Muscle of back (tissue), 11 donors: Measurements from ENCODE around the gene SFMBT1. TPM values are rescaled to one million over a fixed set of nuclear protein-coding genes. Genes with fewer than 3 reads are reported as not detected.
A peak's percentile ranks its signal among the peaks of the same experiment; 100 is the strongest.
"Not testable (repeated sequence)": the region's sequence is repeated elsewhere in the genome, so short reads cannot be mapped to it uniquely, and the experiment has no call there.

Experiments
- DNase-seq, 3 donors: peaks; one replicate each; pipeline versions ENCODE4 v3.0.0 to v3.0.0-alpha.2; 2013
- polyA plus RNA-seq, 10 donors: library from polyadenylated mRNA; unstranded; fragments of 120-200 nt; gene quantifications; one replicate each; pipeline ENCODE4 v1.2.1, GENCODE V29; 2013; ENCODE audit not compliant: insufficient read length in 10 of 10

SFMBT1 gene
- polyA plus RNA-seq, 10 donors, result 5.4 to 9.4 (median 6.9) TPM

DNA sequence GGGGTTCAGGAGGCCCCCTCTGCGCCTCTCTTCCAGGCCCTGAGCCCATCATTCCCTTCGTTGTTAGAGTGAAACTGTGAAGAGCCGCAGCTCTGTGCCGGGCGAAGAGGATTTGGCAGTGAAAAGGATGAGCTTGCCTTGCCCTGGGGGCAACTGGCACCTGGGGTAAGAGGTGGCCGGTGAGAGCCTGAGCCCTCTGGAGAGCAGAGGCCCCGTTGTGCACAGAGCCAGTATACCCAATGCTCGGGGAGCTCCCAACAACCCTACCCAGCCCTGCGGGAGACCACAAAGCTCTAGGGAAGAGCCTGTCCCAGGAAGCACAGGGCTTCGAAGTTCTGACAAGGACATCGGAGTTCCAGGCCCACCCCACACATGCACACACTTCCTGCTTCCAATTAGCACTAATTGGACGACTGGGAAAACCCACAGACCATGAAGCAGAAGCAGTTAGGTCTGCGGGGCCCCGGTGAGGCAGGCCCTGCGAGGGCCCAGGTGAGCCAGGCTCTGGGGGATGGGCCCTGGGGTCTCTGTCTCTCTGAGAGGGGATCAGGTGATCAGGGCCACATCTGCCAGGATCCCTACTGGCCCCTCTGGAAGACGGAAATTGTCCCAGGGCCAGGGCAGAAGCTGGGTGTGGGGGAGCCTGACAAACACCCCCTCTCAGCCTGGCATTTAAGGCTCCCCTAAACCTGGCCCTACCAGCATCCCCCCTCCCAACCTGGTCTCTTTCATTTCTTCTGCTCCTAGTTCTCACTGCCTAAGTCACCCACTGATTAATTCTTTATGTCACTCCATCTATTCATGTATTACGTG is 27.9 kb upstream of the SFMBT1 start:
- no peak for DNase-seq

DNA sequence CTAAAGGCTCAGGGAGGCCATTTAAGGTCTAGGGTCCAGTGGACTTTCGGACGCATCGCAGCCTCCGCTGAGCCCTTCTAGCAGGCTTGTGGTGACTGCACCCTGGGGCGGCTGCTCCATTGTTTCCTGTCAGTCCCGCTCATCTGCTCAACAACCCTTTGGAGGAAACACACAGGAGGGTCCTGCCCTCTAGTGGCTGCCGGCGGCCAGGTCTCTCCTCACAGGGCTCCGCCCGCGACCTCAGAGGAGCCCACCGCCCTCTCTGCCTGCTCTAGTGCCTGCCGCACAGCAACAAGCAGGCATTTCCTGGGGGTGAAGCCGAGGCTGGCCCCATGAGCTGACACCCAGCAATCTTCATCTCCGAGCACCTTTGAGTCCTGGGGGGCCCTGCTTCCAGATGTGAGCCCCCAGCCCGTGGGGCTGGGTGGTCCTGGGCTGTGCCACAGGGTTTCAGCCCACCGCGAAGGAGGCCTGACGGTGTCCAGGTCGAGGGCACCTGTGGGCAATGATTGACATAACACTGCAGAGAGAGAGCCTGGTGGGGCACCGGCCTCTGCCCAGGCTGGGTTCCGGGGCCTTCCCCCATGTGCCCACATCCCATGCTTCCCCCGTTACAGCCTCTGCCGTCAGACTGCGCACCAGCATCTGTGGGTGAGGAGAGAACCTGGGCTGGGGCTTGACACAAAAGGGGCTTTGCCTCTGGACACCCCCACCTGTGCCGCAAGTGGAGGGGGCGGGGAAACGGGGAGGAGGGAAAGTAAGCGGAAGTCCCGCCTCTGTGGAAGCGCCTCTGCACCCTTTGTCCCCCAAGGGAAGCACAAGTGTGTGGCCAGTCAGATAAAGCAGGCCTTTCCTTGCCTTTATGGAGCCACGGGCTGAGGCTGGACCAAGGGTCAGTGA is 27.0 kb upstream of the SFMBT1 start:
- DNase-seq, result peak; percentile 61 to 87 (median 77)

DNA sequence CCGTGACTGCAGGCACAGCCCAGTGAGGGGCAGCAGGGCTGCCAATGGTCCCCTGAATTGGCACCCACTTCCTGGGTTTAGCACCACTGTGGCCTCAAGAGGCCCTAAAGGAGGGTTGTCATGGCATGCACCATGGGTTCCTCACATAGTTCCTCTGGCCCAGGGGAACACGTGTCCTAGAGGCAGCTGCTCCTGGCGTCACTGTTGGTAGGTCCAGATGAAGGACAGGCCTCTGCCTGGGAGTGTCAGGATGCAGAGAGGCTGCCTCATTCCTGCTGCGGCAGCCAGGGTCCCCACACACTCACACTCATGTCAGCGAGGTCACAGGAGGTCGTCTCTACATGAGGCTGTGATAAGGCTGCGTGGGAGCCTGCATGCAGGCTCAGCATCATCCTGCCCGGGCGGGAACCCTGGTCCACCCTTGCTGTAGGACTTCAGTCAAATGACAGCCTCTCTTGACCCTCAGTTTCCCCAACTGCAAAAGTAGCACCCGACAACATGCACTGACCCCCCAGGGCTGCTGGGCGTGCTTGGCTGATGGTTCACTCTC is 26.1 kb upstream of the SFMBT1 start:
- no peak for DNase-seq

DNA sequence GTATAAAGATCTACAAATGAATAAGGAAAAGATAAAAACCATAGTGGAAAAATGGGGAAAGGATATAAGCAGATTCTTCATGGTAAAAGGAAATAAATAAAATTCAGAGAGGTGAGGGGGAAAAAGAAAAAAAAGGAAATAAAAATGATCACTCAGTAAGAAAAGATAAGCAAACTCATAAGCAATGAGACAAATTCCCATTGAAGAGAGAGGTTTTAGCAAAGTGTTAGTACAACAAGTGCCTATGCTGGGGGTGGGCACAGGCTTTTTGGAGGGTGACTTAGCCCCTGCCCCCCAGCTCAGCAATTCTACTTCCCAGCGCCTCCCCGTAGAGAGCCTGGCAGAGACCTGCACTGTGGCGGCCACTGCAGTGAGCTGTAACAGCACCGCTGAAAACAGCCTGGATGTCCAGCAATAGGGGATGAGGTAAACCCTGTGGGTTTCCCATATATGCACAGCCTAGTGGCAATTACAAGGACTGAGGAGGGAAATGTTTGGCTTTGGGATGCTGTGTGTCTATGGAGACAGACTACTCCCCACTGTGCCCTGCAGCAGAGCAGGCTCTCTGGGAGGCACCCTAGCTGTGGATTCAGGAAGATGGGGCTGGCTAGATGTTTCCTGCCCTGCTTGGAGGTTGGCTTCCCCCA is 23.7 kb upstream of the SFMBT1 start:
- no peak for DNase-seq

DNA sequence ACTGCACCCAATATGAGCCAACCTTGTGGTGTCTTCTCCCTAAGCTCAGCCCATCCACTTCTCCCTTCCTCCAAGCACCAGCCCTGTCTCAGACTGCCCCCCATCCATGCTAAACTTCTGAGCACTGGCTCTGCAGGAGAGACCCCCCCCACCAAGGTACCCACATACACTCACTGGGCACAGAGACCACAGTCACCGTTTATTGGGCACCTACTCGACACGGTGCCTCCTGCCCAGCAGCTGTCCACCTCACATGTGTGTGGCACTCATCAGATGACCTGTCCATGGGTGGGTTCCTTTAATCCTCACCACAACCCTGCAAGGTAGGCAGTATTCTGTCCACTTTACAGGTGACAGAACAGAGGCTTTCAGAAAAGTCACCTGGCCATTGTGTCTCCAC is 22.3 kb upstream of the SFMBT1 start:
- DNase-seq, result no peak

DNA sequence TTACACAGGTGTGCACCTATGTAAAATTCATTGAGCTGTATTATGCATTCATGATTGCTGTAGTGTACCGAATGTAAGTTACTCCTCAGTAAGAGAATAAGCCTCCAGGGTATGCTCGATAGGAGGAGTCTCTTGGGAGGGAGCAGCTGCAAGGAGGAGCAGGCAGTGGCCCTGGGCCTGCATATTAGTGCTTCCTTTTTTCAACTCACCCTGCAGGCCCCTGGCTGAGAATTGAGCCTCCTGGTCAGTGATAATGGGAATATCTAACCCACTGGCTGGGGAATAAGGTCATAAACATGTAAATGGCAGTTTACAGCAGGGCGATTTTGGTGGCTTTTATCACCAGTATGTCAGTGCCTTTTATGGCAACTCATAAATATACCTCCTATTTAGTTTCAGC is 21.7 kb upstream of the SFMBT1 start:
- no peak for DNase-seq

DNA sequence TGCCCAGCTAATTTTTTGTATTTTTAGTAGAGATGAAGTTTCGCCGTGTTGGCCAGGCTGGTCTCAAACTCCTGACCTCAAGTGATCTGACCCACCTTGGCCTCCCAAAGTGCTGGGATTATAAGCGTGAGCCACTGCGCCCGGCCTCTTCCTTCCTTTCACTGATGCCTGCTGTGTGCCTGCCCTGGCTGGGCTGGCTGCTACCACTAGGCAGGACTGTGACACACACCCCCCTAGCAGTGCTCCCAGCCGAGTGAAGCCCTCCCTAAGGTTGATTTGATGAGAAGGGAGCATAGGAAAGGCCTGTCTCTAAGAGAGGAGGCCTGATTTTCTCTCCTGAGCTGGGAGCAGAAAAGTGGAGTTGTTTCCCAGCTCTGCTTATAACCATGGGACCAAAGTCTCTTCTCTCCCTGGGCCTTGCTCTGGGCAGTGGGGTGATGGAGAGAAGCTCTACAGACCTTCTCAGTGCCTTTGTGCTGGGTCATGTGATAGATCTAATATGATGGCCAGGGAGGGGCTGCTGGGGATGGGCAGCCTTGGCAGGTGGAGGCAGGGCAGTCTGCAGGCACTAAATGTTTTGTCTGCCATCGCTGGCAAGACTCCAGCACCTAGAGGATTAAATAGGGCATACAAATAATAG is 20.1 kb upstream of the SFMBT1 start:
- no peak for DNase-seq

DNA sequence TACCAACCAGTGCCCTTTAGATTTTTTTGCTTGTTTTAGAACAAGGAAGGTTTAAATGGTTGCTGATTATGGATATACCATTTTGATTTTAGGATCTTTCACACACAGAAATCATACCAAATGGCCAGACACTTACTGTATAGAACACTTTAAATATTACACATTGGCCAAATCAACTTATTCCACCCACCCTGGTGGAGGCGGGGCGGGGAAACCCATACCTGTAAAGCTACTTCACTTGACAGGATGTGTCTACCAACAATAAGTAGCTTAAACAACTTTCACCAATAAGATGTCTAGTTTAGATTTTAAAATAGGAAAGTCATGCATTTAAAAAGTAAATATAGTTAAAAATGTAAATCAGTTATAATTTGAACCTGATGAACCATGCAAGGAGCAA is 17.0 kb upstream of the SFMBT1 start:
- no peak for DNase-seq

DNA sequence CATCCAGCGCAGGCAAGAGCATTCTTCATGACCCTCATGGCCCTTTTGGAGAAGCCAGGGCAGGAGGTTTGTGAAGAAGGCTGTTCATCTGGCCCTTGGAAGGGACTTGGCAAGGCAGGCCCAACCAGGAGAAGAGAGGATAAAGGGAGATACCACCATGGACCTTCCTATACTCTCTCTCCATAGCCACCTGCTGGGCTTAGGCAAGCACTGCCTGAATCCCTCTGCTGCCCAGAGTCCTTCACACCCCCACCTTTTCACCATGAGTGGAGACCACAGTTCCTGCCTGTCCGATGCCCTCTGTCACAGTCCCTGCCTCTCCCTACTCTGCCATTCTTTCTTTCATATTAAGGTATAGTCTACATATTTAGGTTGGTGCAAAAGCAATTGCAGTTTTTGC is 10.6 kb upstream of the SFMBT1 start:
- DNase-seq, result no peak

DNA sequence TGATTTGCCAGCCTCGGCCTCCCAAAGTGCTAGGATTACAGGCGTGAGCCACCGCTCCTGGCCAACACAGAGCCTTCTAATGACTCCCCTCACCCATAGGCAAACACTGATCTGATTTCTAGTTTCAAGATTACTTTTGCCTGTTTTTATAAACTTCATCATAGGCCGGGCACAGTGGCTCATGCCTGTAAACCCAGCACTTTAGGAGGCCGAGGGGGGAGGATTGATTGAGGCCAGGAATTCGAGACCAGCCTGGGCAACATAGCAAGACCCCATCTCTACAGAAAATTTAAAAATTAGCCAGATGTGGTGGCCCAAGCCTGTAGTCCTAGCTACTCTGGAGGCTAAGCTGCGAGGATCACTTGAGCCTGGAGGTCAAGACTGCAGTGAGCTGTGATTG is 8.4 kb upstream of the SFMBT1 start:
- not testable (repeated sequence) for DNase-seq

DNA sequence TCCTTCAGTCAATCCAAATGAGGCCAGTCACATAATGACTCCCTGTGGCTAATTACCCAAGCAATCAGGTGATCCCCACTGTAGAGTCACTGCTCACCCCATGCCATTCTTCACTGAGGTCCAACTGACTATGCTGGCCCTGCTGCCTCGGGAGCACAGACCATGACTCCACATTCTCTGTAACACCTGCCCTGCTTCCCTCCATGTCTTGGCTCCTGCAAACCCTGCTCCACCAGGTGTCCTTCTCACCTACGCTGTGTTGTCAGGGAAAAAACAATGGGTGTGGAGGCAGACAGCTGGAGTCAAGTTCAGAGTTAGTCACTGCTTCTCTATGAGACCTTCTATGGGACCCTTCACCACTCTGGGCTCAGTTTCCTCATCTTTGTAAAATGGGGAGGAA is 6.1 kb upstream of the SFMBT1 start:
- DNase-seq, result no peak

DNA sequence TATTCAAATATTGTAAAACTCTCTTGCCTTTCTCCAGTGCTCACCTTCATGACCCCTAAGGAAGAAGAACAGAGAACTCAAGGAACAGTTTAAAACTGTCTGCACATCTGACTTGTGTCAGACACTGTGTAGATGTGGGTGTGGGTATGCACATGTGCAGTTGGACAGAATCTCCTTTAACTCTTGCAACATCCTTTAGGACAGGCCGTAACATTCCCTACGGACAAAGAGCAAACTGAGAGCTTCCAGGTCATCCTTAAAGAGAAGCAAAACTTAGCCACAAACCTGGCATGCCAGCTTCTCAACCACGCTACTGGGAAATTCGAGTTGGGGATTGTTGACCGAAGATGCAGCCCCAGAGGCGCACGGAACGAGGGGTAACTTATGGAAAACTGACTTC is 4.1 kb upstream of the SFMBT1 start:
- no peak for DNase-seq

DNA sequence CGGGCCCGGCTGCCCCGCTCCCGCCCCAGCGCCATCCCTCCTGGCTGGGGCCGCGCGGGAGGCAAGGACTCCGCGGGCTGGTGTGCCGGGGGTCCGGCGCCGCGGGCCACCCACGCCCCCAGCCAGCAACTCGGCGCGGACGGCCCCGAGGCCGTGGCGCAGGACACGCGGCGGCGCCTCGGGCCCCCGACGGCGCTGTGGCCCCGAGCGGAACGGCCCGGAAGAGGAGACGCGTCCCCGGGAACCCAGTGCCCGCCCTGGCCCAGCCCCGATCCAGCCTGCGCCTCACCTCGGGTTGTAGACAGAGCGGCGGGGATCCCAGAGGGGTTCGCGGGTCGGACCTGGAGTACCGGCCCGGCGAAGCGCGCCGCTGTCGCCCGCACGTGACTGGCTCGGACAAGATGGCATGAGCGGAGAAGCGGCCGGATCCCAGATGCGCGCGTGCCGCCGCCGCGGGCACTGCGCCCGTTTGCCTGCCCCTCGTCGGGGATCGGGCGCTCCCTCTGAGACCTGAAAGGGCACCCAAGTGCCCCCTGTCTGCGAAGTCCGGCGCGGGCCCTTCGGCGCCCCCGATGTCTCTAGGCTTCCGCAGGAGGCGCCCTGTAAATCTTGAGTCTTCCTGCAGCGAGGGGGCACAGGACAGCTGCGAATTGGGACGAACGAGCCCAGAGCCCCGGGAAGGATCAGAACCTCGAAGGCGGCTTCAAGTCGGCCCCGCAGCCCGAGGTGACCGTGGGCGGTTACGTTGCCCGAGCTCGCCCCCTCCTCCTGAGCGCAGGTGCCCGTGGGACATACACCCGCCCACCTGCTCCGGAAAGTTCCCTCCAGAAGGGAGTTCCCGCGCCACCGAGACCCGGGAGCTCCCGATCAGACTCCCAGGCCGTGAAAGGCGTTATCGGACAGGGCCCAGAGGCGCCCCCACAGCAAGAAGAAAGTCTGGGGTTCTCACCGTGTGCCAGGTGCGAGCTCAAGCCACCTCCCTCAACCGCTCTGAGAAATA is 598 bp upstream of the SFMBT1 start:
- DNase-seq, result peak; percentile 7 to 80 (median 44)

DNA sequence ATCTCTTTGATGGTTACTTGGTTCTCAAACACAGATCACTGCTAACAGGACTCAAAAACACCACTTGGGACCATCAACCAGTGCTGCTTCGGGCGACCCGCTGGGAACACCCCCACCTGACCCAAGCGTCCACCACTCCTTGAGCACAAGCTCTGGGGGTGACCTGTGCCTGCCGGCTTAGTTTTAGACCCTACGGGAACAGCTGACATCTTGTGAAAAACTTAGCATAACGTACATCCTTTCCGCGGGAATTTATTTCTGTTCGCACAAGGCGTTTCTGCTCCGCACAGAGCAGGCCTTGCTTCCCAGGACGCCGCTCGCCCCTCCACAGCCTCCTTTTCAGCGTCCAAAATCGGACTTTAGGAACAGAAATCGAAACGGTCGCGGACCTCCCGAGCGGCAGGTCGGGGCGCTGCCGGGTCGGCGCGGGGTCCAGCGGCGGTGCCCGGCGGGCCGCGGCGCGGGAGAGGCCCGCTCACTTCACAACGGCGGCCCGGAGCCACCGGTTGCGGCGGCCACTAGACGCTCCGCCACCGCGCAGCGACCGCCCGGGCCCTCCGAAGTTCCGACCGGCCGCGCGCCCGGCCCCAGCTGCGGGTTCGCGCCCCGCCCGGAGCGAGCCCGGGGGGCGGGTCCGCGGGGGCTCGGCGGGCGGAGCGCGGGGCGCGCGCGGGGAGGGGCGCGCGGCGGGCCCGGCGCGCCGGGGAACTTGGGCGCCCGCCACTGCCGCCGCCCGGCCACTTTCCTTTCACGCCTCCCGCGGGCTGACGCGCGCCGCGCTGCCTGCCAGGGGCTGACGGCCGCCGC is 959 bp downstream of the SFMBT1 start:
- DNase-seq, result peak; percentile 38 to 81 (median 71)

DNA sequence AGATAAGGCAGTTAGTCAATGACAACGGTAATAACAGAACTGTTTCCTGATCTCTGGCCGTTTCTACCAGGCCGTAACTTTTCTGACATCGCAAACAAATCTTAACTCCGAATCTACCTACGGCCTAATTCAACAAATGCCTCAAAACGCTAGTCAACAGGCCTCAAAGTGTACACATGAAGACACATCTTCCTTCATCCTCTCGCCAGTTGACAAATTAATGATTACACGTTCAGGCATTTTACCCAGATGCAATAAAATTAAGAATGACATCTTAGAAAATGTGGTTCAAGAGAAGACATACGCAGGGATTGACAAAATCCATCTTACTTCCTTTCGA is 1.5 kb downstream of the SFMBT1 start:
- DNase-seq, result no peak

DNA sequence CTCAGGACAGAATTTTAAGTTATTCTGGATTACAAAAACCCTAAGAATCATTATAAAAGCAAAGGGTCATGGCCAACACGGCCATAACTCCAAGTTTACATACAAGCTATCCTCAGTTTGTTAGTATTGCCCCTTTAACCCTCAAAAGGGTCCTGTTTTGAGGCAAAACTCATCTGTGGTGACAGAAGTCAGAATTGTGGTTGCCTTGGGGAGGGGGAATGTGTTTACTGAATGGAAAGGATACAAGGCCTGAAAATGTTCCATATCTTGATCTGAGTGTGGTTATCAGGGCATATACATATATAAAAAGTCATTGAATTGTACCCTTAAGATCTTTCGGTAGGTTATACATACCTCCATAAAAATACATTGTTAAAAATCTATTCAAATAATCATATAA is 2.1 kb downstream of the SFMBT1 start:
- no peak for DNase-seq

DNA sequence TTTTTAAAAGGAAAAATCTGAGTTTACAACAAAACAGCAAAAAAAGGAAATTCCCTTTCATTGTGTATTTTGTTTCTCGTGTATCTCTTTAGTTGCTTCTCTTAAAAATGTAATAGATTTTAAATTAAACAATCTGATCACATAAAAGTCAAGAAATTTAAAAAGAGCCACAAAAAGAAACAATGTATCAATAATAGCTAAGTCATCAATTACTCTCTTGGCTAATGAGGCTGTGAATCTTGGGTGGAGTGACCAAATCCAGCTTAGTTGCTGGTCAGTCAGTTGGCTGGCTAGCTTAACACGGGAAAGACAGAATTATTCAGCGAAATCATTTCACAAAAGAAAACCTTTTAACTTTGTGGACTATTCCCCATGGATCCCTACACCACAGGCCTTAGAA is 3.2 kb downstream of the SFMBT1 start:
- DNase-seq, result no peak

DNA sequence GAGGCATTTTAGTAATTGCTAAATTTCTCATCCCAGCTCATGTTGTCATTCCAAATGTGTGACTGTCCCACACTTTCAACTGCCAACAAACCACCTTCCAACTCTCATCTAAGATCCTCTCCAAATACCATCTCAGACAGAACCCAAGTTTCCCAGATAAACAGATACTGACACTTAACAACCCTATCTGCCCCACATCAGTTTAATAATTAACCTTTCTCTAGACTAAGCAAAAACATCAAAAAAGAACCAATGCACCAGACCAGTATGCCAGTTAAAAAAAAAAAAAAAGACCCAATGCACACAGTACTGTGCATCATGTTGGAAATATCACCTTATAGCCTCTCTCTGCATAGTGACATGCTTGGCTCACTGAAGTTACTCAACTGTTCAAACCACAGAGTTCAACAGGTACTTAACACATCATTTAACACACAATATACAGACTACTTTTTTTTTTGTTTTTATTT is 5.5 kb downstream of the SFMBT1 start:
- no peak for DNase-seq

DNA sequence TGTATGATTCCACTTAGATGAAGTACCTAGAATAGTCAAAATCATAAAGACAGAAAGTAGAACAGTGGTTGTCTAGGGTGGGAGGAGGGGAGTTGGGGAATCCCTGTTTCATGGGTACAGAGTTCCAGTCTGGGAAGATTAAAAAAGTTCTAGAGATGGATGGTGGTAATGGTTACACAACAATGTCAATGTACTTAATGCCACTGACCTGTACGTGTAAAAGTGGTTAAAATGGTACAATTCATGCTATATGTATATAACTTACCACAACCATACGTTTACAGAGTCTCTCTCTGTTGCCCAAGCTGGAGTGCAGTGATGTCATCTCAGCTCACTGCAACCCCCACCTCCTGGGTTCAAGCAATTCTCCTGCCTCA is 6.5 kb downstream of the SFMBT1 start:
- no peak for DNase-seq
